Activated CD8-positive, alpha-beta memory T cell treated with anti-CD3 and anti-CD28 coated beads for 4 hours (primary cell): ENCODE results near the gene ARID2.

Source experiments
- DNase-seq, 2 donors: peaks; one replicate each; pipeline ENCODE4 v3.0.0-alpha.2; 2020; ENCODE audit warnings: low read depth in 2 of 2

Gene ARID2

GRCh38 chr12:45930369-45930768 lies 200.9 kb downstream of the ARID2 start:
- DNase-seq = no peak

DNA sequence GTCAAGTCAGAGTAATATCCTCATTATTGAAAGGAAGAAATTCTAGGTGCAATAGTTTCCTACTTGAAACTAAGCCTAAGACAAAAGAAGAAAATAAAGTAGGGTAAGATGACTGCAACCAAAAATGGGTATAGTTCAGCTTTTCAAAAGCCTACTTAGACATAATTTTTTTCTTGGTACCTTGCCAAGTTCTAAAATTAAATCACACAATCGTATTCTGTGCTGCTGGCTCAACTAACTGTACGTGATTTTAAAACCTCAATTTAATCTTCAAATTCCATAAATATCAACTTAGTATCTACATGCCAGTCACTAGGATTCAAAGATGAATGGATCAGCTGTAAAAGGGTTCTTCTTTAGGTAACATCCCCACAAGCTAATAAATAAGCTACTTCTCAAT lies 204.0 kb downstream of the ARID2 start:
- DNase-seq = no peak

DNA sequence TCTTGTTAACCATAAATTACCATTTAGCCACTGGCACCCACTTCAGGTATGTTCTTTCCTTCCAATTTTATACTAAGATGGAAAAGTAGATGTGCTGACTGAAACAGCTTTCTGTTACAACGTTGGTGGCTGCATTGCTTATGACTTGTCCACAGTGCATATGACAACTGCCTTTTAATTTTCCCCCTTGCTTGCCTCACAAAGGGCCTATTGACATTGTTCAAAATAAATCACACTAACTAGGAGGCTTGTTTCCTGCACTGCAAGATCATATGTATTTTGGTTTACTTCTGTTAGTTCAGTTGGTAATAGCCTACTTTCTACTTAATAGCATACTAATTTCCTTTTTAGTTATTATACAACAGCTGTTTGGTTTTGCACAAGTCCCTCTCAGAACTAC lies 205.4 kb downstream of the ARID2 start:
- DNase-seq = no peak

GRCh38 chr12:45938566-45938965 lies 209.1 kb downstream of the ARID2 start:
- no peak for DNase-seq

DNA sequence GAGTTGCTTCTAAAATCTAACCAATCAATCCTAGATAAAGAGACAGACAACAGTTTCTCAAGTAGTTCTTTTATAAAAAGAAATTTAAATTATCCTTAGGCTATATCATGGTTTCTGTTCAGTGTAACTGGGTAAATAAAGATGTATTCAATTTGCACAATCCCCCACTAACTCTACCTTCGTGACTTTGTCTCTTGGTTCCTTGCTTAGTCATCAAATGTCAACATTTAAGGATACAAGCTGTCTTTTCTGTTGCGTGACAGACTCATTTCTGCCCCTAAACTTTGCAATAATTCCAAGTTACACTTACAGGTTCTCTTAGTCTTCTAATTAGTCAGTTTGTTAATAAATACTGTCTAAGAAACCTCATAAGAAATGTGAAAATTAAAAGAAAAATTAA lies 210.3 kb downstream of the ARID2 start:
- no peak for DNase-seq

GRCh38 chr12:45944771-45945170 lies 215.3 kb downstream of the ARID2 start:
- no peak for DNase-seq

DNA sequence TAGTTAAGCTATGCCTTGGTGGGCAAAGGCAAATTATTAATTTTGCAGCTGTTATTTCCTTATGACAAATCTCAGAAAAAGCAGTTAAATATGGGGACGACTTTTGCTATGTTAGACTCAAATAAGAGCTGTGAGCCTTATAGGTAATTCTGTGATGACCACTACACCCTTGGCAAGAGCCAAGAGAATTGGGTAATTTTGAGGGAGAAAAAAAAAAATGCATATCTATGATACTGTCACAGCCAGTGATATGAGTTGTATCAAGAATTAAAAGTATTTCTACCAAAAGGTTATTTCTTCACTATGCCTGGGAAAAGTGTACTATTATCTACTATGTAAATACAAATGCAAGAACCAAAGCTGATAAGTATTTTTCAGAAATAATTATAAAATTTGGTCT lies 216.9 kb downstream of the ARID2 start:
- DNase-seq = no peak

DNA sequence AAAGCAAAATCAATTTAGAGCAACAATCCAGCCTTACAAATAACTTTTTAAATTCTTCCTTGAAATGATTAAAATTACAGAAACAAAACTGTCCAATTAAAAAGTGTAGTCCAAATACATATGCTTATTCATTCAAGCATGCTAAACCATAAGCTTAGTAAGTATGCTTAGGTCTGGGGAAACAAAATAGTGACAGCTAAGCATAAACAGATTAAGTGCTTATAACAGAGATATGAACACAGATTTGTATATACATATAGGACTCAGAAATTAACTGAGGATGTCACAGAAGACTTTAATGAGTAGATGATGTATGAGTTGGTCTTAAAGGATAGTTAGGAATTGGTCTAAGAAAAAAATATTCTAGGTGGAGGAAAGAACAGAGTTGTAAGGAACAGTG lies 219.0 kb downstream of the ARID2 start:
- no peak for DNase-seq
